ENCODE measurements around the gene RBM33.

Gene RBM33

DNA sequence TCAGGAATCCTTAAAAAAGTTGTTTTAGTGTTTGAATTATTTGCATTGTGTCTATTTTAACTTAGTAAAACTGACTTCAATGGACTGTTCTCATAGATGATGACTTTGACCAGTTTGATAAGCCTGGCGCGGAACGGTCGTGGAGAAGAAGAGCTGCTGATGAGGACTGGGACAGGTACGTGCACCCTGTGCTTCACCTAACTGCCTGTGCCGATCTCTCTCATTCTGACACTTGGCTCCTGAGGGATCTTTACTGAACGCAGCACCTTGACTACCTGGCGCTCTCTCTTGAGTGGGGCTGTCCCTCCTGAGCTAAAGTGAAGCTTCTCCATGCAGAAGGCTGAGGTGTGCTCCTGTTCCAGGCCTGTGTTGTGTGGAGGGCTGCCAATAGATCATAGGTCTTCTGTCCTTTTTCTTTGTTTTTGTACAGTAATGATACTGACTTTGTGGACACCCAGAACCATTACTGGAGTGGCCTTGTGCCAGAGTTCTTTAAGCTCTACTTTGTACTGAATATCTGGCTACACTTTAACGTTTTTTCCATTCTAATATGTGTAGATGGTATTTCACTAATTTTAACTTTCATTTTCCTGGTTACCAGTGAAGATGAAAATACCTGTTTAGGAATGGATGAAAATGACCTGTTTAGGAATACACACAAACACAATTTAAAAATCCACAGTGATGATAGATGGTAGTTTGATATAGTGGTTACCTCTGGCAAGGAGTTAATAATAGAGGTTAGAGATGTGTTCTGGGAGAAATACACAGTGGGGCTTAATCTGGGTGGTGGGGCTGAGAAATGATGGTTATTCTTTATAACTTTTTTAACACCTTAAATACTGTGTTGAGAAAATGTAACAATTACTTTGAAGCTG lies 20.9 kb downstream of the RBM33 start (continued):
- TF ChIP-seq TRIM28 (IDR thresholded peaks at IDR 0.05; ENCODE audit: borderline replicate concordance, low read length) (no peak), ZNF324 (tag by site-specific recombination; IDR thresholded peaks at IDR 0.05) (no peak), ZIC2 (tag by site-specific recombination; IDR thresholded peaks at IDR 0.05) (no peak), ZNF629 (tag by site-specific recombination; IDR thresholded peaks at IDR 0.05) (no peak)

DNA sequence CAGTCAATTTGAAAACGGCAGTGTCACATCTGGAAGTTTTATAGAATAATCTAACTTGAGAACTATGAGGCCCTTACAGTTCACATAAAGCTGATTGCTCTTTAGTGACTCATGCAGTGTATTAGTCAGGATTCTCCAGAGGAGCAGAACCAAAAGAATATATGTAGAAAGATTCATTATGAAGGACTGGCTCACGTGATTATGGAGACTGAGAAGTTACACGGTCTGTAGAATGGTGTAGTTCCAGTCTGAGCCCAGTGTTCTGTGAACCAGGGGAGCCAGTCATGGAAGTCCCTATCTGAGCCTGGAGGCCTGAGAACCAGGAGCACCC lies 21.5 kb downstream of the RBM33 start:
- Histone ChIP-seq H3K4me1 (ENCODE audit: control insufficient read depth, insufficient read depth, low read length) (peaks cover 5% of the 10 kb centered on the region; the same call in 1 of the 2 replicates), H3K4me3 (ENCODE audit: low read depth, low read length) (no peak overlapping the region), H3K36me3 (ENCODE audit: control insufficient read depth in 2 of 2, insufficient read depth in 1 of 2, low read length in 2 of 2) (peaks cover 0 to 5% of the 10 kb centered on the region in 2 experiments; a peak in 1 of 3 replicates), H3K9me3 (ENCODE audit: control insufficient read depth, insufficient read depth, low read depth, low read length) (no peaks in the 10 kb centered on the region), H3K27ac (ENCODE audit: extremely low read depth, low read depth, low read length) (no peak overlapping the region)
- CTCF ChIA-PET = interaction anchor here (0.5 kb wide), 1 partner anchor 59 kb away, joined by 3 read pairs; no protein-coding TSS in a partner anchor
- POLR2A ChIA-PET = no interaction called here
- TF ChIP-seq ZNF555 (tag by site-specific recombination; conservative IDR thresholded peaks at IDR 0.05) (no peak), ZNF174 (tag by site-specific recombination; IDR thresholded peaks at IDR 0.05) (no peak), GFI1B (tag by site-specific recombination; IDR thresholded peaks at IDR 0.05) (no peak), ZNF600 (tag by site-specific recombination; IDR thresholded peaks at IDR 0.05) (0 out of 2 replicates have a peak, but pooled peaks have one; percentile 25), ZNF701 (tag by site-specific recombination; IDR thresholded peaks at IDR 0.05) (no peak), ZFP3 (tag by site-specific recombination; IDR thresholded peaks at IDR 0.05; ENCODE audit: low read depth) (no peak), ZNF664 (tag by site-specific recombination; IDR thresholded peaks at IDR 0.05) (no peak), ZNF777 (tag by site-specific recombination; IDR thresholded peaks at IDR 0.05; ENCODE audit: borderline replicate concordance) (no peak), ZNF366 (tag by site-specific recombination; conservative IDR thresholded peaks at IDR 0.05) (peak; percentile 25; the same call in 1 of the 2 replicates), ZNF324 (tag by site-specific recombination; IDR thresholded peaks at IDR 0.05) (no peak), ZNF2 (tag by site-specific recombination; IDR thresholded peaks at IDR 0.05) (no peak), ZNF549 (tag by site-specific recombination; IDR thresholded peaks at IDR 0.05) (no peak), ZNF660 (tag by site-specific recombination; IDR thresholded peaks at IDR 0.05) (no peak), IKZF3 (tag by site-specific recombination; IDR thresholded peaks at IDR 0.05) (no peak), ZNF157 (tag by site-specific recombination; IDR thresholded peaks at IDR 0.05) (no peak), ZNF624 (tag by site-specific recombination; IDR thresholded peaks at IDR 0.05) (no peak)
- TF ChIP-seq, protein P1, sequence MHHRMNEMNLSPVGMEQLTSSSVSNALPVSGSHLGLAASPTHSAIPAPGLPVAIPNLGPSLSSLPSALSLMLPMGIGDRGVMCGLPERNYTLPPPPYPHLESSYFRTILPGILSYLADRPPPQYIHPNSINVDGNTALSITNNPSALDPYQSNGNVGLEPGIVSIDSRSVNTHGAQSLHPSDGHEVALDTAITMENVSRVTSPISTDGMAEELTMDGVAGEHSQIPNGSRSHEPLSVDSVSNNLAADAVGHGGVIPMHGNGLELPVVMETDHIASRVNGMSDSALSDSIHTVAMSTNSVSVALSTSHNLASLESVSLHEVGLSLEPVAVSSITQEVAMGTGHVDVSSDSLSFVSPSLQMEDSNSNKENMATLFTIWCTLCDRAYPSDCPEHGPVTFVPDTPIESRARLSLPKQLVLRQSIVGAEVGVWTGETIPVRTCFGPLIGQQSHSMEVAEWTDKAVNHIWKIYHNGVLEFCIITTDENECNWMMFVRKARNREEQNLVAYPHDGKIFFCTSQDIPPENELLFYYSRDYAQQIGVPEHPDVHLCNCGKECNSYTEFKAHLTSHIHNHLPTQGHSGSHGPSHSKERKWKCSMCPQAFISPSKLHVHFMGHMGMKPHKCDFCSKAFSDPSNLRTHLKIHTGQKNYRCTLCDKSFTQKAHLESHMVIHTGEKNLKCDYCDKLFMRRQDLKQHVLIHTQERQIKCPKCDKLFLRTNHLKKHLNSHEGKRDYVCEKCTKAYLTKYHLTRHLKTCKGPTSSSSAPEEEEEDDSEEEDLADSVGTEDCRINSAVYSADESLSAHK (tag by site-specific recombination; IDR thresholded peaks at IDR 0.05) = no peak
- TF ChIP-seq, protein P2, sequence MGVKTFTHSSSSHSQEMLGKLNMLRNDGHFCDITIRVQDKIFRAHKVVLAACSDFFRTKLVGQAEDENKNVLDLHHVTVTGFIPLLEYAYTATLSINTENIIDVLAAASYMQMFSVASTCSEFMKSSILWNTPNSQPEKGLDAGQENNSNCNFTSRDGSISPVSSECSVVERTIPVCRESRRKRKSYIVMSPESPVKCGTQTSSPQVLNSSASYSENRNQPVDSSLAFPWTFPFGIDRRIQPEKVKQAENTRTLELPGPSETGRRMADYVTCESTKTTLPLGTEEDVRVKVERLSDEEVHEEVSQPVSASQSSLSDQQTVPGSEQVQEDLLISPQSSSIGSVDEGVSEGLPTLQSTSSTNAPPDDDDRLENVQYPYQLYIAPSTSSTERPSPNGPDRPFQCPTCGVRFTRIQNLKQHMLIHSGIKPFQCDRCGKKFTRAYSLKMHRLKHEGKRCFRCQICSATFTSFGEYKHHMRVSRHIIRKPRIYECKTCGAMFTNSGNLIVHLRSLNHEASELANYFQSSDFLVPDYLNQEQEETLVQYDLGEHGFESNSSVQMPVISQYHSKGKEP (tag by site-specific recombination; IDR thresholded peaks at IDR 0.05) = no peak
- TF ChIP-seq, protein P3, sequence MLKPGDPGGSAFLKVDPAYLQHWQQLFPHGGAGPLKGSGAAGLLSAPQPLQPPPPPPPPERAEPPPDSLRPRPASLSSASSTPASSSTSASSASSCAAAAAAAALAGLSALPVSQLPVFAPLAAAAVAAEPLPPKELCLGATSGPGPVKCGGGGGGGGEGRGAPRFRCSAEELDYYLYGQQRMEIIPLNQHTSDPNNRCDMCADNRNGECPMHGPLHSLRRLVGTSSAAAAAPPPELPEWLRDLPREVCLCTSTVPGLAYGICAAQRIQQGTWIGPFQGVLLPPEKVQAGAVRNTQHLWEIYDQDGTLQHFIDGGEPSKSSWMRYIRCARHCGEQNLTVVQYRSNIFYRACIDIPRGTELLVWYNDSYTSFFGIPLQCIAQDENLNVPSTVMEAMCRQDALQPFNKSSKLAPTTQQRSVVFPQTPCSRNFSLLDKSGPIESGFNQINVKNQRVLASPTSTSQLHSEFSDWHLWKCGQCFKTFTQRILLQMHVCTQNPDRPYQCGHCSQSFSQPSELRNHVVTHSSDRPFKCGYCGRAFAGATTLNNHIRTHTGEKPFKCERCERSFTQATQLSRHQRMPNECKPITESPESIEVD (tag by site-specific recombination; IDR thresholded peaks at IDR 0.05) = peak; percentile 74
- TF ChIP-seq, protein P4, sequence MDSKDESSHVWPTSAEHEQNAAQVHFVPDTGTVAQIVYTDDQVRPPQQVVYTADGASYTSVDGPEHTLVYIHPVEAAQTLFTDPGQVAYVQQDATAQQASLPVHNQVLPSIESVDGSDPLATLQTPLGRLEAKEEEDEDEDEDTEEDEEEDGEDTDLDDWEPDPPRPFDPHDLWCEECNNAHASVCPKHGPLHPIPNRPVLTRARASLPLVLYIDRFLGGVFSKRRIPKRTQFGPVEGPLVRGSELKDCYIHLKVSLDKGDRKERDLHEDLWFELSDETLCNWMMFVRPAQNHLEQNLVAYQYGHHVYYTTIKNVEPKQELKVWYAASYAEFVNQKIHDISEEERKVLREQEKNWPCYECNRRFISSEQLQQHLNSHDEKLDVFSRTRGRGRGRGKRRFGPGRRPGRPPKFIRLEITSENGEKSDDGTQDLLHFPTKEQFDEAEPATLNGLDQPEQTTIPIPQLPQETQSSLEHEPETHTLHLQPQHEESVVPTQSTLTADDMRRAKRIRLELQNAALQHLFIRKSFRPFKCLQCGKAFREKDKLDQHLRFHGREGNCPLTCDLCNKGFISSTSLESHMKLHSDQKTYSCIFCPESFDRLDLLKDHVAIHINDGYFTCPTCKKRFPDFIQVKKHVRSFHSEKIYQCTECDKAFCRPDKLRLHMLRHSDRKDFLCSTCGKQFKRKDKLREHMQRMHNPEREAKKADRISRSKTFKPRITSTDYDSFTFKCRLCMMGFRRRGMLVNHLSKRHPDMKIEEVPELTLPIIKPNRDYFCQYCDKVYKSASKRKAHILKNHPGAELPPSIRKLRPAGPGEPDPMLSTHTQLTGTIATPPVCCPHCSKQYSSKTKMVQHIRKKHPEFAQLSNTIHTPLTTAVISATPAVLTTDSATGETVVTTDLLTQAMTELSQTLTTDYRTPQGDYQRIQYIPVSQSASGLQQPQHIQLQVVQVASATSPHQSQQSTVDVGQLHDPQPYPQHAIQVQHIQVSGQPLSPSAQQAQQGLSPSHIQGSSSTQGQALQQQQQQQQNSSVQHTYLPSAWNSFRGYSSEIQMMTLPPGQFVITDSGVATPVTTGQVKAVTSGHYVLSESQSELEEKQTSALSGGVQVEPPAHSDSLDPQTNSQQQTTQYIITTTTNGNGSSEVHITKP (tag by site-specific recombination; IDR thresholded peaks at IDR 0.05) = 0 out of 2 replicates have a peak, but pooled peaks have one; percentile 23
- TF ChIP-seq, protein P5, sequence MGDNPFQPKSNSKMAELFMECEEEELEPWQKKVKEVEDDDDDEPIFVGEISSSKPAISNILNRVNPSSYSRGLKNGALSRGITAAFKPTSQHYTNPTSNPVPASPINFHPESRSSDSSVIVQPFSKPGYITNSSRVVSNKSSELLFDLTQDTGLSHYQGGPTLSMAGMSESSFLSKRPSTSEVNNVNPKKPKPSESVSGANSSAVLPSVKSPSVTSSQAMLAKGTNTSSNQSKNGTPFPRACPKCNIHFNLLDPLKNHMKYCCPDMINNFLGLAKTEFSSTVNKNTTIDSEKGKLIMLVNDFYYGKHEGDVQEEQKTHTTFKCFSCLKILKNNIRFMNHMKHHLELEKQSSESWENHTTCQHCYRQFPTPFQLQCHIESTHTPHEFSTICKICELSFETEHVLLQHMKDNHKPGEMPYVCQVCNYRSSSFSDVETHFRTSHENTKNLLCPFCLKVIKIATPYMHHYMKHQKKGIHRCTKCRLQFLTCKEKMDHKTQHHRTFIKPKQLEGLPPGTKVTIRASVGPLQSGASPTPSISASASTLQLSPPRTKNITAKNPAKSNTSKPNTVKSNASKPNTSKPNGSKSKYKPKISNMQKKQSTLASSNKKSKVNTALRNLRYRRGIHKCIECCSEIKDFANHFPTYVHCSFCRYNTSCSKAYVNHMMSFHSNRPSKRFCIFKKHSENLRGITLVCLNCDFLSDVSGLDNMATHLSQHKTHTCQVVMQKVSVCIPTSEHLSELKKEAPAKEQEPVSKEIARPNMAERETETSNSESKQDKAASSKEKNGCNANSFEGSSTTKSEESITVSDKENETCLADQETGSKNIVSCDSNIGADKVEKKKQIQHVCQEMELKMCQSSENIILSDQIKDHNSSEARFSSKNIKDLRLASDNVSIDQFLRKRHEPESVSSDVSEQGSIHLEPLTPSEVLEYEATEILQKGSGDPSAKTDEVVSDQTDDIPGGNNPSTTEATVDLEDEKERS (tag by site-specific recombination; IDR thresholded peaks at IDR 0.05) = no peak
